Putamen (tissue), 1 donor: ENCODE data around the gene PPP1R15B.

ENCODE experiments used
- DNase-seq: peaks from one replicate; pipeline ENCODE4 v3.0.0-alpha.2; 2016; ENCODE audit warnings: low spot score

The PPP1R15B gene

DNA sequence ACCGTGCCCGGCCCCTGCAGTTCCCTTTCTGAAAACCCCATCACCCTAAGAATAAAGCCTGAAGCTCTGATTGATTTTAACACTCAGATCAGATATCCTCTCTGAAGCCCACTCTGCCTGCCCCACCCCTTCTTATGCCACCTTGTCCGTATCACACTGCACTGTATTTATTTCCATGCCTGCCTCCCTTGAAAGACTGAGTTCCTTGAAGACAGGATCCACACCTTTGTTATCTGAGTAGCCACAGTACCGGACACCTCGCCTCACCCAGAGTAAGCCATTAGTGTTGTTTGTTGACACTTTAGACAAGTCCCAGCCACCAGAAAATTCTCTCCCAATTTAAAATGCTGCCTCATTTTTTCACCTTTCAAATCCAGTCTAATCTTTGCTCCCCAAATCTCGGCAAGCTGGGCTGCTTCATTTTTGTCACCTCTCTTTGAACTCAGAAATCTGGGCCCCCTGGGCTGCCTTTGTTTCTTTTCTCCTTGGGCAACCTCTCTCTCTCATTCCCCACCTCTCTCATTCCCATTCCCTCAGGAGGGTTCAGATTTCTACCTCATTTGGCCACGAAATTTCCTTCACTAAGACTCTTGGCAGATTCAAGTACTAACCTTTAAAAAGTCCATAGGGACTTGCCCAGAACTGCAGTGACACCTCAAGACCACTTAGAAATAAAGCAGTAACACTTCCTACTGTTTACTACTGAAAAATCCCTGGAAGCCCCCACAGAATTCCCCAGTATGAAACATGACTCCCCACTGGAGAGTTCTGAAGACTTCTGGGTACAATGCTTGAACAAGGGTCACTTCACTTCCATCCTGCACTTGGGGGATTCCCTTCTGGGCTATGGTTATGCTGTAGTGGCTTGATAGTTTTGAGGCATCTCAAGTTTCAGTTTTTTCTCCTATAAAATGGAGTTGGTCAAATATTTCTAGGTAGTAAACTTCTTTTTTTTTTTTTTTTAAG, 8.7 kb upstream of the PPP1R15B start:
- no peak for DNase-seq

DNA sequence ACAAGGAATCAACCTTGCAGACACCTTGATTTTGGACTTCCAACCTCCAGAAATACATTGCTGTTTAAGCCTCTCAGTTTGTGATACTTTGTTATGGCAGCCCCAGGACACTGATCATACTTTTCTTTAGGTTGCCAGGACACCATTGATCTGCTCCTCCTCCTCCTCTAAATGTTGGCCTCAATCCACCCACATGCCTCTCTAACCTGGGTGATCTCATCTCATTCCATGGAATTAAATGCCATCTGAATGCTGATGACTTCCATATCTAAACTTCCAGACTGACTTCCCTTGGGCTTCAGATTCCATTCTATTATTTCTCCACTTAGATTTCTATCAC, 7.4 kb upstream of the PPP1R15B start:
- no peak for DNase-seq

DNA sequence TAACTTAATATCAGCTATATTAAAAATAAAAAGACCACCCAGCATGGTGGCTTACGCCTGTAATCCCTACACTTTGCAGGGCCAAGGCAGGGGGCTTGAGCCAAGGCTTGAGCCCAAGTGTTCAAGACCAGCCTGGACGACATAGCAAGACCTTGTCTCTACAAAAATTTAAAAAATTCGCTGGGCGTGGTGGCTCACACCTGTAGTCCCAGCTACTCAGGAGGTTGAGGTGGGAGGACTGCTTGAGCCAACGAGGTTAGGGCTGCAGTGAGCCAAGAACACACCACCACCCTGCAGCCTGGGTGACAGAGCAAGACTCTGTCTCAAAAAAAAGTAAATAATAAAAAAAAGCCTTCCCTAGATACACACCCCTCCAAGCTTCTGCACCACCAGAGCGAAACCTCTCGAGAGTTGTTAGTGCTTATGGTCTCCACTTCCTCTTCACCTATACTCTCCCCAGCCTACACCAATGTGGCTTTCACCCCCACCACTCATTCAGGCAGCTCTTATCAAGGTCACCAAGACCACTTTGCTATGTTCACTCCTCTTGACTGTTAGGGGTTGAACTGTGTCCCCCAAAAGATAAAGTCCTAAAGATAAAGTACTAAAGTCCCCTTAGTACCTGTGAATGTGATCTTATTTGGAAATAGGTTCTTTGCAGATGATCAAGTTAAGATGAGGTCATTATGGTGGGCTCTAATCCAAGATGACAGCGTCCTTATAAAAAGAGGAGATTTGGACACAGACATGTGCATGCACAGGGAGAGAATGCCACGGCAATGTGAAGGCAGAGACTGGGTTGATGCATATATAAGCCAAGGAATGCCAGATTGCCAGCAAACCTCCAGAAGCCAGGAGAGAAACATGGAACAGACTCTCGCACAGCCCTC, 6.8 kb upstream of the PPP1R15B start:
- no peak for DNase-seq

DNA sequence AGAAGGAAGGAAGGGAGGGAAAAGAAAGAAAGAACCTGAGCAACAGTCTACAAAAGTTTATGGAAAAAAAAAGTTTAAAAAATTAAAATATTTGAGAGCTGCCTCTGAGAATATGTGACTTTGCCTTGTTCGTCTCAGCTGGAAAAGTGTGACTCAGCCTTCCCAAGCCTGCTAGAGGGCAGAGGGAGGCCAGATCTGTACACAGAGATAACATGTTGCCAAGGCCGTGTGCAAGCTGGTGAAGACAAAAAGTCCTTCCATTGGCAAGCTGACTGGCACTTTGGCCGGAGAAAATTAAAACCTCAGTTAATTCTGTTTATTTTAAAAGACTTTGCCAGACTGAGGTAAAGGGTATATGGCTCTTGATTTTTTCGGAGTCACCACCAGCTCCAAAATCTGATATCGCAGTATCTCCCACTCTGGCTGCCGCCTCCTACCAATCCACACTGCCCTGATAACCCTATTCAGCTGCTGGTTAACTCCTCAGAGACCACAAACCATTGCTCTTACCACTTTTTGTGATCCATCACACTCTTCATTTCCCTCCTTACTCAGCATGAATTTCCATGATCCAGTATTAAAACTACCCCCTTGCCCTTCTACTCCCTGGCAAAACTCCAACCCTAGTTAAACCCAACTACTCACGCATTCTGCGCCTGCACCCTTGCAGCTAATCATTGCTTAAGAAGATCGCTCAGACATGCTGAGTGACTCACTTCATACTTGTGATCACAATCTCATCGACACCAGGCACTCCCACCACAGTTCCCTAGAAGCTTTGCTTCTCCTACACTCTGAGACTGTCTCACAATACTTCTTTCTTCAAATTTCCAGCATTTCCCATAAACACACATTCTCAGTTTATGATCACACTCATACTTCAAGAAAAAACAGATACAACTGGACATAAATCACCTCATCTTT, 5.7 kb upstream of the PPP1R15B start:
- peak; percentile 65 for DNase-seq

DNA sequence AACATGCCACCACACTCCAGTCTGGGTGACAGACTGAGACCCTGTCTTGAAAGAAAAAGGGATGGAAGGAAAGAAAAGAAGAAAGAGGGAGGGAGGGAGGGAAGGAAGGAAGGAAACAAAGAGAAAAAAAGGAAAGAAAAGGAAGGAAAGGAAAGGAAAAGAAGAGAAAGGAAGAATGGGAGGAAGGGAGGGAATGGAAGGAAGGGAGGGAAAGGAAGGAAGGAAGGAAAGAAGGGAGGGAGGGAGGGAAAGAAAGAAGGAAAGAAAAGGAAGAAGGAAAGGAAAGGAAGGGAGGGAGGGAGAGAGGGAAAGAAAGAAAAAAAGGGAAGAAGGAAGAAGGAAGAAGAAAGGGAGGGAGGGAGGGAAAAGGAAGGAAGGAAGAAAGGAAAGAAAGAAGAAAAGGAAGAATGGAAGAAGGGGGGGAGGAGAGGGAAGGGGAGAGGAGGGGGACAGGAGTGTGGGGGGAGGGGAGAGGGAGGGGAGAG, 5.0 kb upstream of the PPP1R15B start:
- DNase-seq: no peak

DNA sequence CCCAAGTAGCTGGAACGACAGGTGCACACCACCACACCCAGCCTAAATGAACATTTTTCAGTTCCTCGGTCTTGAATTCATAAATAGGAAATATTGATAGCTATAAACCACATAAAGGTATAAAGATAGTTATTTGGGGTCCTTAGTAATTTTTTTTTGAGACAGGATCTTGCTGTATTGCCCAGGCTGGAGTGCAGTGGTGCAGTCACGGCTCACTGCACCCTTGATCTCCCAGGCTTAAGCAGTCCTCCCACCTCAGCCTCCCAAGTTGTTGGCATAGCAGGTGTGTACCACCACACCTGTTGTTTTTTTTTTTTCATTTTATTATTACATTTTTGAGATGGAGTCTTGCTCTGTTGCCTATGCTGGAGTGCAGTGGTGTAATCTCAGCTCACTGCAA, 3.7 kb upstream of the PPP1R15B start:
- no peak for DNase-seq

DNA sequence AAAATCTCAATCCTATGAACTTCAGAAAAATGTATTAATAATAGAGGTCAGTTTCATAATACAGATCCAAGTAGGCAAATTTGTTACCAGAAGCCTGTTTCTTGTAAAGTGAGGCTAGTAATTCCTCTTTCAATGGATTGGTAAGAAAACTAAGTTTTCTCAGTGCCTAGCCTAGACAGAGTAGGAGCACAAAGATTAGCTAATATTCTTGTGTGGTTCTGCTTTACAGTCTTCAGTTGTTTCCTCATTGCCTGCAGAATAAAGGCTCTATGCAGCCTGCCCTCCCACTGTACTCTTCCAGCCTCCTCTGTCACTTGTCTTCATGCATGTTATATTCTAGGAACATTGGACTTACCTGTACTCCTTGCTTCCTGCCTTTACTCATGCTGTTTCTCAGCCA, 2.4 kb upstream of the PPP1R15B start:
- no peak for DNase-seq

DNA sequence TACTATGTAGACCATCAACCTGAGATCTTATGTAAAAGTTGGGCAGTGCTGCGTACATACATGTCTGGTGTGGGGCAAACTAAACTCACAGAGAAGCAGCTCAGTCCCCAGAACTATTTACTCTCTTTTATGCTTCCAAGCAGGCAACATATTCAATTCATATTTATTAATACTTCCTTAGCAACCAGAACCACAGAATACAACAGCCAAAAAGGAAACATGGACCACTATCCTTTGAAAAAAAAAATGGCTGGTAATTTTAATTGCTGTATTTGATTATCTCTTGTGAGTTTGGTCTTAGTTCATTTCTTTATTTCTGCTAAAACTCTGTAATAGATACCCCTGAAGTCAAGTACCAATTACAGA, 1.5 kb upstream of the PPP1R15B start:
- DNase-seq: no peak

DNA sequence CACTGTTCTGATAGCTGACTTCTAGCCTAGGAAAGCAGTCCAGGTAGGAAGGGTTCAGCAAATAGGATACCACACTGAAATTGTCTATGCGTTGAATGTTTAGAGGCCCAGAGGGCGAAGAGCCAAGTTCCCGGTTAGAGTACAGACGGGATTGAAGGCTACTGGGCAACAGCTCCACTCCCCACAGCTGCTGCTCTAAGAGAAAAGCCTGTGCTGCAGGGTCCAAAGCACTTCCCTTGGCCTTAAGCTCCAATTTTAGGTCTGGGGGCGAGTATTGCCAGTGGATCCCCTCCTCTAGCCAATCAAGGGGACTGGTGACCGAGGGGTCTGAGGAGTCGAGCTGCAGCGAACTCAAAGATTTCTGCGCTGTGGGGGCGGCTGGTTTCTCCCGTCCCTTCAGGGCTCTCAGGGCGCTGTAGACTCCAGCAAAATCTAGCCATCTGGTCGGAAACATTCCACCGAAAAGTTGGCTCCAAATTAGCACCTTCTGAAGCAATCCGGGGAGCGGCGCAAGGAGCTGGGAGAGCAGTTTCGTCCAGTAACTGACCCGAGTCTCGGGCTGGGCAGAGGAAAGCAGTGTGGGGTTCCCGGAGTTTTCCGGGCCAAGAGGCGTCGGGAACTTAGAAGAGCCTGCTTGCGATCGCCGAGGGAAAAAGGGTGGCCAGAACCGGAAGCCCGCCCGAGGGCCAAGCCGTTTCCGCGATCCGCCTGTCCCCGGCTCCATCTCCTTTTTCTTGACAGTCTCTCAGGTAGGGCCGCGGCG, 748 bp downstream of the PPP1R15B start:
- DNase-seq: no peak

DNA sequence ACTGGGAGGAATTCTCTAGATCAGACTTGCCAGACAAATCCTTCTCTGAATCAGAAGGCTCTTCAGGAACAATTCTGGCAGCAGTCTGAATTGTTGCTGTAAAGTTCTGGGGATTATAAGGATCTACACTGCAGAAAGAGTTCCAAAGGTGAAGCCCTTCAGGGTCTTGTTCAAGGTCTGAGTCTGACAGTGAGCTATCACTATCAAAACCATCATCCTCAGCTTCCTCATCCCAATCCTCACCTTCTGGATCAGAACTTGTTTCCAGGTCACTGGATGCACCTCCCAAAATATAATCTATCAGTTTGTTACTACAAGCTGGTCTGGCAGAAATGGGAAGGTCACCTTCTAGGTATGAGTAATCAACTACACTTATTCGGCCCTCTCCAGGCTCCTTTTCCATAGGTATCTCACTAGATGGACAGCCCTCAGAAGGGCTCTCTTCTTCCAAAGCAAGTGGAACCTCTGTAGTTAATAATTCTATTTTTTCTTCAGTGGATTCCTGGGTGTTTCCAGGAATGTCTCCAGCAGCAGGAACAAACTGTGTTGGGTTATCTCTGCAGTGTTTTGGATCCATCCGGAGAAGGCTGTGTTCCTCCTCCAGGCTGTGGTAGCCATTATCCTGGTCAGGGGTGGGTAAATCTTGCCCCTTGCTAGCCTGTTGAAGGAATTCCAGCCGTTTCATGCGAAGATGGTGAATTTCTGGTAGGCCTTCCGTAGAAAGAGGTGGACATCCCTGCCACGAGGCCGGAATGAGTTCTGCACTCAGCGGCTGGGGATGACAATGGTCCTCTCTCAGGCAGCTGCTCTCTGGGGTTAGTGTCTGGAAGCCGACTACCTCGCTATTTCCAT, 1.6 kb downstream of the PPP1R15B start:
- no peak for DNase-seq

DNA sequence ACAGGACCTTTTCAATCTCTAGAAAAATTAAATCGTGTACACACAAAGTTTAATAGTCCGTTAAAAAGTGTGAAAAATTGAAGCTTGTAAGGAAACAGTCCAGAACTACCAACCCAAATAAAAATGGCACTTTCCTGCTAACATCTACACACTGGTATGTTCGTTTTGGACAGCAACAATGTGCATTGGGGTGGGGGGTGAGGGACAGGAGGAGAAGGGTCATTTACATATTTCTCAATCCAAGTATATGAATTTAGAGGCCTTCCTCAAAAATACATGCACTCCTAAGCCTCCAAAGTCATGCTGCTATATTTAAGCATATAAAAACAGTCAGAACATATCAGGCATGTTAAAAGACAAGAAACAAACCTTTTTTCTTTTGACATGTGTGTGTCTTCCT, 2.5 kb downstream of the PPP1R15B start:
- DNase-seq: no peak

DNA sequence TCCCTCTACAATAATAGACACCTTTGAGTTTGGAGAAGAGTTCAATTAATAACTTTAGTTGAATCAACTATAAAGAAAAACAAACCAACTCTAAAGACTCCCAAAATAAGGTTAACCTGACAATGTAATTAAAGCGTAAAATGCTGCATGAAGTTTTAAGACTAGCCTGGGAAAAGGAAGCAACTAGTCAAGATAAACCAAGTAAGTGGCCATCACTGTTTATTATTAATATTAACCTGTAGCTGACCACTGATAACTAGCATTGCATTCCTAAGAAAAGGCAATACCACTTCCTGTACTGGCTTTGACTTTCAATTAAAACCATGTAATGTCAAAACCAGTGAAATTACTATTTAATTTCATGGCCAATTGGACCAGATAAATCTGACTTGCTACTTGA, 3.0 kb downstream of the PPP1R15B start:
- no peak for DNase-seq

DNA sequence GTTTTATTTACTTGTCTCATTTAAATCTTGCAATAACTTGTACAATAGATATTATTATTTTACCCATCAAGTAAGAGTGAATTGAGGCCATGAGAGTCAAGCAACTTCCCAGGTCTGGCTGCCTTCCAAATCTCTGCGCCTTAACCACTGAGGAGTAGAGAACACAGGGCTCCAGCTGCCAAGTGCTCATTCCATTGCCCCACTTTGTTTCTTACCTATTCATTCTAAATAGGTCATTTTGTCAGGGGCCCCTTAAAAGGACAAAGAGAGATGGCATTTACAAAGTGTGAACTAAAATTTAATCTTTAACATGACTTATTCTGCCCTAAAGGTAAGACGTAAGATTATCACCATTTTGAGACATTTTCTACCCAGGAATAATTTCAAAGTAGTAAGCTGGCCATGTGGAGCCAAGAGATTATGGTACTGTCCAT, 3.5 kb downstream of the PPP1R15B start:
- peak; percentile 75 for DNase-seq

DNA sequence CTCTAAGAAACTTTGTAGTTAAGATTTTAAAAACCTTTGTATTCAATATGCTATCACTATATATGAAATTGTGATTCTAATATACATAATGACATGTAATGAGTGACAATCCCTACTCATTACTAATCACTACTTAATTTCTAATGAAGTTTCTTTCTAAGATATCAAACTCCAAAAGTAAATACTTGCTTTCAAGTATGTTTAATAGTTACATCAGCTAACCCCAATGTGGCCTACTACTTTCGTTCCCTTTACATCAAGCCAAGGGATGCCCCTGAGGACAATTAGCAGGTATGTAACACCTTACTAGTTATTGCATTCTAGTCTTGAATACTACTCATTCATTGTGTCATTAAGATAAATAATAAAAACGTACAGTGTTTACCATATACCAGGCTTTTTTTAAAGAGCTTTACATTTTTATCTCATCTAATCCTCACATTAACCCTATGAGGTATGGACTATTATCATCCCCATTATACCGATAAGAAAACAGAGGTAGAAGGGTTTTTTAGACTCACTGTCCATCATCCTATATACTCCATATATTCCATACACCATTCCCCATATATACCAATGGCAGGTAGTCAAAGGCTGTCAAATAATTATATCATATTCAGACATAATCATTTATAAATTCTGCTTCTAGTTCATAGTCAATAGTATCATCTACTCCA, 4.2 kb downstream of the PPP1R15B start:
- no peak for DNase-seq

DNA sequence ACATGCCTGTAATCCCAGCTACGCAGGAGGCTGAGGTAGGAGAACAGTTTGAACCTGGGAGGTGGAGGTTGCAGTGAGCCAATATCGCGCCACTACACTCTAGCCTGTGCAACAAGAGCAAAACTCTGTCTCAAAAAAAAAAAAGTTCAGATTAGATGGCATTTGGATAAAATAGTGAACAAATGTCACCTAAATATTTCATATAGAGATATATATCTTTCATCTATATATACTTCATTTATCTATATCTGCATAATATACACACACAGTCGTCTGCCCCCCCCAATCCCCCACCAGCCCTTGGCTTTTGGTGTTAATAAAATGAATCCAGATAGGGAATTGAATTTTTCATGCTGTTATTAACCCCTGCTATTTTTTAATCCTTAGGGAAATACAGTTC, 5.0 kb downstream of the PPP1R15B start:
- DNase-seq: no peak

DNA sequence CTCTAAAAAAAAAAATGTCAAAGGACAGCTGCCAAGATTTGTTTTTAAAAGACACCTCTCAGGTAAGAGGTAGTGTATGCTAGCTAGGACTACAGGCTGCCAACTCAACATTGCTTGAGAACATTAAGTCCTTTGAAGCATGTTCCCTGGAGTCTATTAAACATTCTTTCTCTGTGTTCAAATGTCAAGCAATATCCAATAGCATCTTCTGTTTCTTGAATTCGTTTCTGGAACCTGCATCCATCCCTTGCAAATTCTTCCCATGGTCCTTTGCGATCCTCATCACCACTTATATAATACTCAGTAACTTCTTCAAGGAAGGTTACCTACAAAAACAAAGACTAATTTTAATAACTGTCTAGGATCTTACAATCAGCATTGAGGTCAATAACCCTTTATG, 5.6 kb downstream of the PPP1R15B start:
- DNase-seq: no peak

DNA sequence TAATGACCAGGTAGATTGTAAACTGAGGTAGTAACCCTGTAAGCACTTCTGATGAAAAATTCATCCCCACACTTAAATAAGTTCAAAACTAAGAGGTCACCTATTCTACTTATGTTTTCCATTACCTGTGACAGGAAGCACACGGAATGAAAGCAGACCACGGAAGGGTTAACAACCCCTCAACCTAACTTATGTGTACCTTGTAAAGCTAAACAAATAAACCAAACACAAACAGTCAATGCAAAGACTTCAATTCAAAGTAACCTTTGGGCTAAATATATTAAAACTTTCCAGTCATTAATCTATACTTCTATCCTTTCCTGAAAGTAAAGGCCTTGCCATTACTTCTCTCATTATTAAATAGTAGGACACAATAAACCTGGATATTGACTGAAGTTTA, 7.0 kb downstream of the PPP1R15B start:
- no peak for DNase-seq

DNA sequence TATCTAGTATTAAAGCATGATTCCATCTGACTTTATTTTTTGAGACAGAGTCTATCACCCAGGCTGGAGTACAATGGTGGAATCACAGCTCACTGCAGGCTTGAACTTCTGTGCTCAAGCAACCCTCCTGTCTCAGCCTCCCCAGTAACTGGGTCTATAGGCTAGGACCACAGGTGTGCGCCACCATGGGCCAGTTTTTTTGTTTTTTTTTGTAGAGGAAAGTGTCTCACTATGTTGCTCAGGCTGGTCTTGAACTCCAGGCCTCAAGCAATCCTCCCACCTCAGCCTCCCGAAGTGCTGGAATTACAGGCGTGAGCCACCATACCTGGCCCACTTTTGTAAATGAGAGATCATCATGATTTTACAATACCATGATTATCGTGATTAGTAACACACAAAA, 9.2 kb downstream of the PPP1R15B start:
- DNase-seq: no peak

DNA sequence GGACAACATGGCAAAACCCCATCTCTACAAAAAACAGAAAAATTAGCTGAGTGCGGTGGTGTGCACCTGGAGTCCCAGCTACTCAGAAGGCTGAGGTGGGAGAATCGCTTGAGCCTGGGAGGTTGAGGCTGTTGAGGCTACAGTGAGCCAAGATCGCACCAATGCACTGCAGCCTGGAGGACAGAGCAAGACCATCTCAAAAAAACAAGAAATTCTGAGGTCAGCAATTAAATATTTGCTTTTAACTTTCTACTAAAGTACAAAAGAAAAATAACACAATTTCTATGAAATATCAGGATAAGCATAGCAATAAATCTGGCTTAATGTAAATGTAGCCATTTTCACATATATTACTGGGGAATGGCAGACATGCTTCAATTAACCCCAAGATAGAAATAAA, 9.9 kb downstream of the PPP1R15B start:
- DNase-seq: no peak
